GM23248 (cell line): ENCODE results near the gene NHSL1. TPM values are rescaled to one million over a fixed set of nuclear protein-coding genes. Genes with fewer than 3 reads are reported as not detected.

Experiments used
- DNase-seq: peaks from one replicate; pipeline ENCODE4 v3.0.0-alpha.2; 2015
- H2AFZ ChIP-seq: fragments of 200-600 bp; sonication (generic); 2 replicates; pipeline ENCODE4 v1.6.1; 2016; ENCODE audit warnings: antibody characterized with exemption
- H3F3A ChIP-seq: fragments of 200-600 bp; sonication (generic); 2 replicates; pipeline ENCODE4 v1.6.1; 2016; ENCODE audit warnings: mild to moderate bottlenecking, antibody characterized with exemption, mixed run types; ENCODE audit not compliant: insufficient read depth
- H3K27ac ChIP-seq: fragments of 200-600 bp; sonication (generic); 2 replicates; pipeline ENCODE4 v1.5.1; 2016; ENCODE audit warnings: mild to moderate bottlenecking
- H3K27me3 ChIP-seq: fragments of 200-600 bp; sonication (generic); replicated peaks from 2 replicates; pipeline ENCODE4 v1.6.1; 2016; ENCODE audit warnings: mild to moderate bottlenecking; ENCODE audit not compliant: insufficient read depth
- H3K36me3 ChIP-seq: fragments of 200-600 bp; sonication (generic); 2 replicates; pipeline ENCODE4 v1.6.1; 2016; ENCODE audit warnings: low read depth, mild to moderate bottlenecking
- H3K4me1 ChIP-seq: fragments of 200-600 bp; sonication (generic); 2 replicates; pipeline ENCODE4 v1.6.1; 2016; ENCODE audit warnings: mild to moderate bottlenecking; ENCODE audit not compliant: insufficient read depth
- H3K4me2 ChIP-seq: fragments of 200-600 bp; sonication (generic); one replicate; pipeline ENCODE4 v1.6.1; 2016; ENCODE audit warnings: mild to moderate bottlenecking; ENCODE audit not compliant: unreplicated experiment
- H3K4me3 ChIP-seq: fragments of 200-600 bp; sonication (generic); 2 replicates; pipeline ENCODE4 v1.5.1; 2016; ENCODE audit warnings: mild to moderate bottlenecking
- H3K79me2 ChIP-seq: fragments of 200-600 bp; sonication (generic); 2 replicates; pipeline ENCODE4 v1.6.1; 2016; ENCODE audit warnings: mild to moderate bottlenecking; ENCODE audit not compliant: insufficient read depth
- H3K9ac ChIP-seq: fragments of 200-600 bp; sonication (generic); 2 replicates; pipeline ENCODE4 v1.6.1; 2016; ENCODE audit warnings: mild to moderate bottlenecking
- H3K9me2 ChIP-seq: fragments of 200-600 bp; sonication (generic); 2 replicates; pipeline ENCODE4 v1.6.1; 2016; ENCODE audit warnings: mixed run types, mild to moderate bottlenecking, moderate library complexity; ENCODE audit not compliant: insufficient read depth
- H3K9me3 ChIP-seq: fragments of 200-600 bp; sonication (generic); one replicate; pipeline ENCODE4 v1.6.1; 2017; ENCODE audit warnings: low read depth
- H4K20me1 ChIP-seq: fragments of 200-600 bp; sonication (generic); 2 replicates; pipeline ENCODE4 v1.6.0; 2016; ENCODE audit not compliant: insufficient read depth
- EZH2 ChIP-seq: fragments of 200-600 bp; sonication (generic); IDR thresholded peaks from 2 replicates; pipeline ENCODE4 v1.6.1; 2018; ENCODE audit warnings: antibody characterized with exemption, mild to moderate bottlenecking; ENCODE audit not compliant: insufficient read depth, poor library complexity, severe bottlenecking
- EZH2phosphoT487 ChIP-seq: fragments of 200-600 bp; sonication (generic); IDR thresholded peaks from 2 replicates; pipeline ENCODE4 v1.6.1; 2018; ENCODE audit warnings: antibody characterized with exemption, moderate library complexity, mild to moderate bottlenecking, low read depth; ENCODE audit not compliant: insufficient read depth
- WGBS, 2 experiments: methylation state at CpG; one replicate each; pipeline ENCODE4 v1.1.6; 2015 to 2017; ENCODE audit warnings: low lambda C conversion rate in 2 of 2, low coverage in 1 of 2; ENCODE audit errors: missing lambda C conversion rate in 2 of 2; 5-methylcytosine and 5-hydroxymethylcytosine counted together
- in situ Hi-C: fragments of 300-500 bp; cut with MboI; formaldehyde crosslinking; loops from 2 replicates; pipeline ENCODE4 v1.15.0; 2020
- polyA plus RNA-seq: library from polyadenylated mRNA; unstranded; fragments of >200 nt; fragmentation: Nextera tagmentation; extraction: Ambion mirVana; gene quantifications from 2 replicates; pipeline ENCODE4 v1.2.1, GENCODE V29; 2016
- total RNA-seq: library from RNA; depleted of rRNA; stranded (reverse); fragments of >200 nt; shearing (Covaris generic); gene quantifications from 2 replicates; pipeline ENCODE4 v1.2.3, GENCODE V29; 2014

Gene NHSL1
- total and polyA plus RNA-seq, 2 experiments from 2014 or later: 3.3 to 9.4 TPM

- in situ Hi-C loops: no loop called here
- H3K27me3 ChIP-seq: no peaks in the 10 kb centered on the region
- no peak overlapping the region for H3K4me2 ChIP-seq
- H3K9me3 ChIP-seq: no peaks in the 10 kb centered on the region
- no peaks in the 10 kb centered on the region for H3K36me3 ChIP-seq
- H3K9me2 ChIP-seq: no peaks in the 10 kb centered on the region
- H3F3A ChIP-seq: no peaks in the 10 kb centered on the region
- H3K79me2 ChIP-seq: no peaks in the 10 kb centered on the region
- TF ChIP-seq EZH2phosphoT487: no peak
- TF ChIP-seq EZH2: no peak
- DNase-seq: peak; percentile 30
- H3K4me3 ChIP-seq: no peak overlapping the region
- H3K4me1 ChIP-seq: no peaks in the 10 kb centered on the region
- H3K27ac ChIP-seq: no peak overlapping the region
- no peaks in the 10 kb centered on the region for H4K20me1 ChIP-seq
- H2AFZ ChIP-seq: no peak overlapping the region
- no peak overlapping the region for H3K9ac ChIP-seq
Measured at GRCh38 chr6:138422861-138423260, 76.4 kb downstream of the NHSL1 start.

- no peak overlapping the region for H3K9ac ChIP-seq
- no peaks in the 10 kb centered on the region for H3K9me3 ChIP-seq
- no peak overlapping the region for H3K4me2 ChIP-seq
- H3K27ac ChIP-seq: no peak overlapping the region
- no peaks in the 10 kb centered on the region for H3K27me3 ChIP-seq
- WGBS, 2 experiments: 96 to 98% methylated on average over 10 of the region's 10 CpGs
- no peak overlapping the region for H2AFZ ChIP-seq
- H3K4me1 ChIP-seq: no peaks in the 10 kb centered on the region
- no peak for TF ChIP-seq EZH2
- no peak for TF ChIP-seq EZH2phosphoT487
- DNase-seq: no peak
- H3K36me3 ChIP-seq: no peaks in the 10 kb centered on the region
- H4K20me1 ChIP-seq: no peaks in the 10 kb centered on the region
- in situ Hi-C loops: no loop called here
- H3K79me2 ChIP-seq: no peaks in the 10 kb centered on the region
- no peak overlapping the region for H3K4me3 ChIP-seq
- H3K9me2 ChIP-seq: no peaks in the 10 kb centered on the region
- H3F3A ChIP-seq: no peaks in the 10 kb centered on the region
Measured at GRCh38 chr6:138421608-138422007, 77.7 kb downstream of the NHSL1 start.

GRCh38 chr6:138421089-138421488 lies 78.2 kb downstream of the NHSL1 start:
- Histone ChIP-seq H3K4me1 (no peaks in the 10 kb centered on the region), H3K9ac (no peak overlapping the region), H3K27ac (no peak overlapping the region), H2AFZ (no peak overlapping the region), H3K9me2 (no peaks in the 10 kb centered on the region), H4K20me1 (no peaks in the 10 kb centered on the region), H3K27me3 (no peaks in the 10 kb centered on the region), H3F3A (no peaks in the 10 kb centered on the region), H3K9me3 (no peaks in the 10 kb centered on the region), H3K4me2 (no peak overlapping the region), H3K79me2 (no peaks in the 10 kb centered on the region), H3K4me3 (no peak overlapping the region), H3K36me3 (no peaks in the 10 kb centered on the region)
- in situ Hi-C loops: no loop called here
- DNase-seq: no peak
- WGBS, 2 experiments: 67 to 68% methylated on average over 6 of the region's 6 CpGs
- TF ChIP-seq EZH2: no peak

- TF ChIP-seq EZH2 (no peak), EZH2phosphoT487 (no peak)
- H3K9ac ChIP-seq: no peak overlapping the region
- H4K20me1 ChIP-seq: no peaks in the 10 kb centered on the region
- in situ Hi-C loops: no loop called here
- no peak overlapping the region for H2AFZ ChIP-seq
- H3K4me3 ChIP-seq: no peak overlapping the region
- H3K79me2 ChIP-seq: no peaks in the 10 kb centered on the region
- DNase-seq: no peak
- no peaks in the 10 kb centered on the region for H3K36me3 ChIP-seq
- H3K27me3 ChIP-seq: no peaks in the 10 kb centered on the region
- no peaks in the 10 kb centered on the region for H3K4me1 ChIP-seq
- H3K4me2 ChIP-seq: no peak overlapping the region
- no peak overlapping the region for H3K27ac ChIP-seq
- WGBS, 2 experiments: 94% methylated on average over 4 of the region's 4 CpGs
- no peaks in the 10 kb centered on the region for H3F3A ChIP-seq
- H3K9me2 ChIP-seq: no peaks in the 10 kb centered on the region
- H3K9me3 ChIP-seq: no peaks in the 10 kb centered on the region
Measured at GRCh38 chr6:138420356-138420755, 78.9 kb downstream of the NHSL1 start.

- in situ Hi-C loops: no loop called here
- Histone ChIP-seq H3K36me3 (no peaks in the 10 kb centered on the region), H3K4me1 (no peaks in the 10 kb centered on the region), H3K27me3 (no peaks in the 10 kb centered on the region), H3K9me3 (no peaks in the 10 kb centered on the region), H4K20me1 (no peaks in the 10 kb centered on the region), H2AFZ (no peak overlapping the region), H3K27ac (no peak overlapping the region), H3F3A (no peaks in the 10 kb centered on the region), H3K9ac (no peak overlapping the region), H3K4me2 (no peak overlapping the region), H3K9me2 (no peaks in the 10 kb centered on the region), H3K79me2 (no peaks in the 10 kb centered on the region), H3K4me3 (no peak overlapping the region)
- WGBS, 2 experiments: 96 to 98% methylated on average over 3 of the region's 3 CpGs
- no peak for DNase-seq
- no peak for TF ChIP-seq EZH2phosphoT487
- no peak for TF ChIP-seq EZH2
Measured at GRCh38 chr6:138419766-138420165, 79.5 kb downstream of the NHSL1 start.
